SU-DHL-6 (cell line): ENCODE measurements around the gene ZSWIM5.
"Not testable (repeated sequence)": the region's sequence is repeated elsewhere in the genome, so short reads cannot be mapped to it uniquely, and the experiment has no call there.

Experiments
- CTCF ChIP-seq: fragments of 200-600 bp; sonication (generic); IDR thresholded peaks from one replicate; pipeline ENCODE4 v1.5.1; 2017; ENCODE audit warnings: antibody characterized with exemption, mild to moderate bottlenecking, low read length, moderate library complexity; ENCODE audit not compliant: insufficient read depth, poor library complexity, severe bottlenecking
- EZH2phosphoT487 ChIP-seq: fragments of 200-600 bp; sonication (generic), shearing (Covaris generic); conservative IDR thresholded peaks from 2 replicates; pipeline ENCODE4 v1.6.1; 2018; ENCODE audit warnings: mild to moderate bottlenecking, antibody characterized with exemption, low read length, moderate library complexity, mixed read lengths

GRCh38 chr1:45167947-45168346 is 38.5 kb downstream of the ZSWIM5 start:
- TF ChIP-seq CTCF, EZH2phosphoT487: not testable (repeated sequence)
